Activated T-cell treated with anti-CD3 and anti-CD28 coated beads, Interleukin-2, amount 50 U/mL, for 72 hours (primary cell): Measurements from ENCODE around the gene CCL16. TPM values are rescaled to one million over a fixed set of nuclear protein-coding genes. Genes with fewer than 3 reads are reported as not detected.
A peak's percentile ranks its signal among the peaks of the same experiment; 100 is the strongest.

Experiments
- ATAC-seq, 2 donors: fragments of 150-1000 bp; cut with Tn5 transposase; replicated peaks in 1 of 2; 2 replicates each; pipeline ENCODE4 v1.10.0; 2021; ENCODE audit warnings: moderate library complexity in 2 of 2, mild to moderate bottlenecking in 1 of 2
- DNase-seq, 2 donors: peaks; one replicate each; pipeline ENCODE4 v3.0.0; 2021 to 2022; ENCODE audit warnings: mixed read lengths in 1 of 2
- H3K27ac Mint-ChIP-seq: one replicate; pipeline ENCODE4 v1.8.0; 2022; ENCODE audit warnings: mild to moderate bottlenecking, moderate library complexity, mixed read lengths
- H3K27me3 Mint-ChIP-seq: one replicate; pipeline ENCODE4 v1.8.0; 2022; ENCODE audit warnings: low read depth, mixed read lengths
- H3K36me3 Mint-ChIP-seq, 2 donors: one replicate each; pipeline ENCODE4 v1.8.0; 2022; ENCODE audit warnings: mixed read lengths in 2 of 2, mild to moderate bottlenecking in 1 of 2; ENCODE audit not compliant: insufficient read depth in 2 of 2
- H3K4me1 Mint-ChIP-seq: one replicate; pipeline ENCODE4 v1.8.0; 2022; ENCODE audit warnings: low read depth, mixed read lengths
- H3K4me3 Mint-ChIP-seq, 2 donors: one replicate each; pipeline ENCODE4 v1.8.0; 2022; ENCODE audit warnings: mild to moderate bottlenecking in 2 of 2, mixed read lengths in 2 of 2, moderate library complexity in 2 of 2
- H3K9me3 Mint-ChIP-seq, 2 donors: one replicate each; pipeline ENCODE4 v1.8.0; 2022; ENCODE audit warnings: mixed read lengths in 2 of 2
- total RNA-seq, 2 donors: library from RNA; stranded (reverse); gene quantifications; one replicate each; pipeline ENCODE4 v1.2.3, GENCODE V29; 2022

Gene CCL16
- total RNA-seq, 2 donors from 2014 or later = not detected

DNA sequence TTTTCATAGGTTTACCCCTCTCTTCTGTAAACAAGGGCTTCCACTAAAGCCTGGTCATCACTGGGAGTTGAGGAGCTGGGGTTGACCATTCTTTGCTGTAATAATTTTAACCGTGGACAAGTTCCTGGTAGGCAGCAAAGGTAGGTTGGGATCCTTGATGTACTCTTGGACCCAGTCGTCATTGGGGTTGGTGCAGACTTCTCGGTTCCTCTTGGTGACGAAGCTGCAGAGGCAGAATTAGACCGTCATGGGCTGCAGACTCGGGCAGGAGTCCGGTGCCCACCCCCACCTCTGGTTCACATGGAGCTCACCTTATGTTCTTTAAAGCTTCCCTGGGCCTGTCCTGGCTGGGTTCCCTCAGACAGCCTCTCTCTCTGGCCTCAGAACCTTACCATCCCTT, 3.8 kb downstream of the CCL16 start:
- Mint-ChIP-seq H3K36me3 (no peaks in the 10 kb centered on the region), H3K27me3 (no peaks in the 10 kb centered on the region)

DNA sequence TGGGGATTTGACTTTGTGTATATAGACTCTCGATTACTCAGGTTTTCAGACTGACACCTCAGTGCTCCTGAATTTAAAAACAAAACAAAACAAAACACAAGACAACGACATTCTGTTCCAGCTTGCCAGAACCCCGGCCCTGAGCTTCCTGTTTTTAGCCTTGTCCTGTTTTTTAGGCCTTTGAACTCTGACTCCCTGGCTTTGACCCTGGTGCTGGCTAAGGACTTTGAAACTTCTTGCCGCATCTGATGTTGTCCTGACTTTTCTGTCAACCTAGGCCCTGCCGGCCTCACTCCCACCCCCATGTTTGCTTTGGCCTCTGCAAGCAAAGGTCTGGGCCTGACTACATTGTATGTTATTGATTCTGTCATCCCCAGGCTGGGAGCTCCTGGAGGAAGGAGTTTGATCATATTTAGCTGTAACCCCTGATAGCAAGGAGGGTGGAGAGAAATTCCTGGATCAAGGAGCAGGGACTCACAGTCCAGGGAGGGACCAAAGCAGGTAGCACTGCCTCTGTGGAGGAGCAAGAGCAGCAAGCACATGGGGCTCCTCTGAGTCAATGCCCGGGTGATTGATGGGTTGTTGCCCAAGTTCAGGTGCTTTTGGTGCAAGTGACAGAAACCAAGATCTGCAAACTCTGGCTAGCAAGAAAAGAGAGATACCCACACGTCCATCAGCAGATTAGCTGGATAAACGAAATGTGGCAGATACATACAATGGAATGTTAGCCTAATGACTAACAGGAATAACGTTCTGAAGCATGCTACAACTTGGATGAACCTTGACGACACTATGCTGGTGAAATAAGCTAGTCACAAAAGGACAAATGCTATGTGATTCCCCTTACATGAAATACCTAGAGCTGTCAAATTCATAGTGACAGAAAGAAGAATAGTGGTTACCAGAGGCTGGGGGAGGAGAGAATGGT, 7.7 kb downstream of the CCL16 start:
- Mint-ChIP-seq H3K36me3 (no peaks in the 10 kb centered on the region), H3K4me3 (no peak overlapping the region), H3K27me3 (no peaks in the 10 kb centered on the region), H3K27ac (no peak overlapping the region), H3K9me3 (no peaks in the 10 kb centered on the region), H3K4me1 (no peaks in the 10 kb centered on the region)
- DNase-seq = no peak
- ATAC-seq = no peak

More for the DNA sequence above, 3.8 kb downstream of the CCL16 start:
- no peak overlapping the region for H3K4me3 Mint-ChIP-seq
- ATAC-seq = no peak
- no peak for DNase-seq
- H3K27ac Mint-ChIP-seq = no peak overlapping the region
- H3K4me1 Mint-ChIP-seq = no peaks in the 10 kb centered on the region
- H3K9me3 Mint-ChIP-seq = no peaks in the 10 kb centered on the region

DNA sequence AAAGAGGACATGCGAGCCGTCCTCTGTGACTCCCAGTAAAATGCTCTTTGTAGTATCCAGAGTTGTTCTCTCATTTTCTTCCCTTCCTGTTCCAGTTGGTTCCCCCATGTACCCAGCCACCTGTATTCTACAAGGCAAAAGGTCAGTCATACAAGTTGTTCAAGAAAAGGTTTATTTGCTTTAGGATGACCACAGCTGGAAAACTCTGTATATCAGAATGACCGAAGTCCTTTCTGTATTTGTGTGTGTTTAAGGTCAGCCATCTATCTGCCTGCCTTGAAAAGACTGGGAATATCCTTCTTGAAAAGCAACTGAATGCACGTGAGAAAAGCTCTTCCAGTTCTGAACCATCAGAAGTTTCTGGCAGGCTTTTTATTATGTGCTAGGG, 8.4 kb downstream of the CCL16 start:
- ATAC-seq = no peak
- Mint-ChIP-seq H3K4me3 (no peak overlapping the region), H3K9me3 (no peaks in the 10 kb centered on the region), H3K27ac (no peak overlapping the region), H3K4me1 (no peaks in the 10 kb centered on the region), H3K36me3 (no peaks in the 10 kb centered on the region), H3K27me3 (no peaks in the 10 kb centered on the region)
- no peak for DNase-seq

DNA sequence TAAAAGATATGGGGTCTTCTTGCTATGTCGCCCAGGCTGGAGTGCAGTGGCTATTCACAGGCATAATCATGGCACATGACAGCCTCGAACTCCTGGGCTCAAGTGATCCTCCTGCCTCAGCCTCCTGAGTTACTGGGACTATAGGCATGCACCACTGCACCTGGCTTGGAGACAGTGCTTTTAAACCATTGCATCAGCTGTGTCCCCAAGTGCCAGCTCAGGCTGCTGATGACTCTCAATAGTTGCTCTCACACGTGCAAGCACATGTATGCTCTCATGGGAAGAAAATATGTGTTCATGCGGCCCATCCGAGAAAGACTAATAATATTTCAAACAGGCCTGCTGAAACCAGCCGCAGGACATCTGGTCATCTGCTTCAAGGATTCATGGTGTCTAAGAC, 8.8 kb downstream of the CCL16 start:
- H3K4me3 Mint-ChIP-seq = no peak overlapping the region
- no peak for ATAC-seq
- no peaks in the 10 kb centered on the region for H3K4me1 Mint-ChIP-seq
- no peak overlapping the region for H3K27ac Mint-ChIP-seq
- H3K9me3 Mint-ChIP-seq = no peaks in the 10 kb centered on the region
- DNase-seq = no peak
- no peaks in the 10 kb centered on the region for H3K27me3 Mint-ChIP-seq
- H3K36me3 Mint-ChIP-seq = no peaks in the 10 kb centered on the region

DNA sequence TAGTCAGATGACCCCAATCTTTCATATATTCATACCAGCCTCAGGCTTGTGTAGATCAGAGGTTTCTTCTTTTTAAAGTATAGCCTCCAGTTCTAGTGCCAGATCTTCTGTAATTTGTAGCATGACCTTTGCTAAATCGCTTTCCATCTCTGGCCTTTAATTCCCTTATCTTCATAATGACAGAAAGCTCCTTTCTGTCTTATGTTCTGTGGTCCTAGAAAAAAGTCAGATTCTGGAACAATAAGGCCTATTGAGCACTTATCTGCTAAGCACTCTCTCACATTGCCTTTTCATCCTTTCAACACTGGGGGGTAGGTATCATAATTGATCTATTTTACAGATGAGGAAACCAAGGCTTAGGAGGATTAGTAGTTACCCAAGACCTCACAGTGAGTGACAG, 9.2 kb downstream of the CCL16 start:
- DNase-seq (no peak), ATAC-seq (no peak)
- Mint-ChIP-seq H3K9me3 (no peaks in the 10 kb centered on the region), H3K27ac (no peak overlapping the region), H3K27me3 (no peaks in the 10 kb centered on the region), H3K4me3 (no peak overlapping the region), H3K36me3 (no peaks in the 10 kb centered on the region), H3K4me1 (no peaks in the 10 kb centered on the region)

DNA sequence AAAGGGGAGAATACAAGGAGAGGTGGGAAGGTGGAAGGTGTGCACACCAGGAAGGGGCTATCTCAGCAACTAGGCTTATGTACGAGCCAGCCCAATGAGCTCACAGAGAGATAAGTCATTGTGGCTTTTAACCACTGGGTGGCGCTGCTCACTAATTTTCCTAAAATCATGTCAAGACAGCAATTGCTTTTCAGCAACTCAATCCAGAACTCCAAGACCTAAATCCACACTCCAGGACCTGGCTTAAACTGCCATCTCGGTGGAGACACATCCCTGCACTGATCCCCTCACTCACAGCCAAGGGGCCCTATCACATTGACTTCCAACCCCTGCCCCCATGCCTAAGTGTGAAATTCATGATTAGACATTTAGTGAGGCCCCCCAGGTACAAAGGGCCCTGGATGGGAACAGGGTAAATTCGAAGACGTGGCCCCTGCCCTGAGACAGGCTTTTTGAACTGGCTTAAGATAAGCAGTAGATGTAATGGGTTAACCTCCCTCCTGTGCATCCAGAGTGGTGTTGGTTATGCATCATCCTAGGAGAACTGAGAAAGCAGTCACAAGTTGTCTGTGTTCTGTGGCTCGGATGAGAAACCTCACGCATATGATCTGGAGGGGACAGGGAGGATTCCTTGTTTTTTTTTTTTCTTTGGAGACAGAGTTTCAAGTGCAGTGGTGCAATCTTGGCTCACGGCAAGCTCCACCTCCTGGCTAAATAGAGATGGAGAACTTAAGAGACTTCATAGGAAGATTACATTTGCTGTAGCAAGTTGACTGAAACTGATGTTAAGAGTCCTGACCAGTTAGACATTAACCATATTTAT, 11.5 kb downstream of the CCL16 start:
- Mint-ChIP-seq H3K9me3 (no peaks in the 10 kb centered on the region), H3K4me1 (no peaks in the 10 kb centered on the region), H3K27me3 (no peaks in the 10 kb centered on the region), H3K27ac (no peak overlapping the region), H3K36me3 (no peaks in the 10 kb centered on the region), H3K4me3 (no peak overlapping the region)
- ATAC-seq = peak in 1 of 2 donors; percentile 54
- peak; percentile 63 to 75 for DNase-seq

DNA sequence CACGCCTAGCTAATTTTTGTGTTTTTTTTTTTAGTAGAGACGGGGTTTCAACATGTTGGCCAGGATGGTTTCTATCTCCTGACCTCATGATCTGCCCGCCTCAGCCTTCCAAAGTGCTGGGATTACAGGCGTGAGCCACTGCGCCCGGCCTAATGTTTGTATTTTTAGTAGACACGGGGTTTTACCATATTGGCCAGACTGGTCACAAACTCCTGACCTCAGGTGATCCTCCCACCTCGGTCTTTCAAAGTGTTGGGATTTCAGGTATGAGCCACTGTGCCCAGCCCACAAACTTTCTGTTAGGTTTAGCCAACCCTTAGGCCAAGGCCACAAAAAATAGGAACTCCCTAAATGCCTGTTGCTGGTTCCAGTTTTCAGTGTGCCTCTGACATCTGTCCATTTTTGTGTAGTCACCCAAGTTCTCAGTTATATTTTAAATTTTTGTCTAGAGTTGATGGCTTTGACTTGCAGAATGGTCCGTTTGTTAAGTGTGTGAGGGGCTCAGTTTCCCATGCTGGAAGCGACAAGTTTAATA, 12.7 kb downstream of the CCL16 start:
- no peak overlapping the region for H3K4me3 Mint-ChIP-seq
- H3K27ac Mint-ChIP-seq = no peak overlapping the region
- no peaks in the 10 kb centered on the region for H3K4me1 Mint-ChIP-seq
- DNase-seq (no peak), ATAC-seq (no peak)
- H3K36me3 Mint-ChIP-seq = no peaks in the 10 kb centered on the region
- no peaks in the 10 kb centered on the region for H3K9me3 Mint-ChIP-seq
- H3K27me3 Mint-ChIP-seq = no peaks in the 10 kb centered on the region

DNA sequence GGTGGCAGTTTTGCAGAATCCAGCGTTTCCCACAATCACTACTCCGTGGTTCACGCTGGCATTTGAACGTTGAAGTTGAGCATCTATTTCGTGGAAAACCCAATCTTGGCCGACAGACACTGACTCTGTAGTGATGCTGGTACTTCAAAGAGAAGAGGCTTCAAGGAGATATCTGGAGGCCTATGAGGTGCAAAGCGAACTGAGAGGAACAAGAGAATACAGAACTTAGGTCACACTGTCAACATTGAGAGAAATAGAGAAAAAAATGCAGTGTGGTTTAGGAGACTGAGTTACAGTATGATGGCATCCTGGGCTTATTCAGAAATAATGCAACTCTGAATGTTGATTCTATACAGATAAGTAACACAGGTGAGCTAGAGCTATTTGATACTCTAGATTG, 16.0 kb downstream of the CCL16 start:
- no peaks in the 10 kb centered on the region for H3K36me3 Mint-ChIP-seq
- DNase-seq = no peak
- no peaks in the 10 kb centered on the region for H3K27me3 Mint-ChIP-seq
- ATAC-seq = peak in 1 of 2 donors; percentile 62
- no peaks in the 10 kb centered on the region for H3K4me1 Mint-ChIP-seq
- no peak overlapping the region for H3K4me3 Mint-ChIP-seq
- no peak overlapping the region for H3K27ac Mint-ChIP-seq
- H3K9me3 Mint-ChIP-seq = no peaks in the 10 kb centered on the region

DNA sequence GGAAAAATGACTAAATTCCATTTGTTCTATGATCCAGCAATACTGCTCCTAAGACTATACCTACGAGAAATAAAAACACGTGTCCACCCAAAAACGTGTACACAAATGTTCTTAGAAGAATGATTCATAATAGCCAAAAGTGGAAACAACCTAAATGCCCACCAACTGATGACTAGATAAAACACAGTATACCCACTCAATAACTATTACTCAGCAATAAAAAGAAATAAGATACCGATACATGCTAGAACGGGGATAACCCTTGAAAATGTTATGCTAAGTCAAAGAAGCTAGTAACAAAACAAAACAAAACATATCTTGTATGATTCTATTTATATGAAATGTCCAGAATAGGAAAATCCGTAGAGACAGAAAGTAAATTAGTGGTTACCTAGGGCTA, 17.6 kb downstream of the CCL16 start:
- H3K4me3 Mint-ChIP-seq = no peak overlapping the region
- H3K27me3 Mint-ChIP-seq = peaks cover 3% of the 10 kb centered on the region
- peak overlapping the region; percentile 6 for H3K27ac Mint-ChIP-seq
- DNase-seq = no peak
- peak in 1 of 2 donors; percentile 26 for ATAC-seq
- no peaks in the 10 kb centered on the region for H3K36me3 Mint-ChIP-seq
- H3K9me3 Mint-ChIP-seq = no peaks in the 10 kb centered on the region
- no peaks in the 10 kb centered on the region for H3K4me1 Mint-ChIP-seq

DNA sequence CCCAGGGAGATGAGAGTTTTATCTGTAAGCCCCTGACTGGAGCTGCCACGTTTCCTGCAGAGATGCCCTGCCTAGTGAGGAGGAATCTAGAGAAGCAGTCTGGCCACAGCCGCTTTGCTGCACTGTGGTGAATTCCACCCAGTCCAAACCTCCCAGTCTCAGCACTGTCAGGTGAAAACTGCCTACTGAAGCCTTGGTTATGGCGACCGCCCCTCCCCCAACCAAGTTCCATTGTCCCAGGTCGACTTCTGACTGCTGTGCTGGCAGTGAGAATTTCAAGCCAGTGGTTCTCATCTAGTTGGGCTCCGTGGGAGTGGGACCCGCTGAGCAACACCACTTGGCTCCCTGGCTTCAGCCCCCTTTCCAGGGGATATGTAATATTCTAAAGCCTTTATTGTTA, 27.6 kb downstream of the CCL16 start:
- no peaks in the 10 kb centered on the region for H3K36me3 Mint-ChIP-seq
- no peak overlapping the region for H3K27ac Mint-ChIP-seq
- H3K9me3 Mint-ChIP-seq = peaks cover 1 to 3% of the 10 kb centered on the region in 2 donors
- DNase-seq = no peak
- ATAC-seq = no peak
- no peaks in the 10 kb centered on the region for H3K4me1 Mint-ChIP-seq
- peaks cover 13% of the 10 kb centered on the region for H3K27me3 Mint-ChIP-seq
- H3K4me3 Mint-ChIP-seq = no peak overlapping the region

DNA sequence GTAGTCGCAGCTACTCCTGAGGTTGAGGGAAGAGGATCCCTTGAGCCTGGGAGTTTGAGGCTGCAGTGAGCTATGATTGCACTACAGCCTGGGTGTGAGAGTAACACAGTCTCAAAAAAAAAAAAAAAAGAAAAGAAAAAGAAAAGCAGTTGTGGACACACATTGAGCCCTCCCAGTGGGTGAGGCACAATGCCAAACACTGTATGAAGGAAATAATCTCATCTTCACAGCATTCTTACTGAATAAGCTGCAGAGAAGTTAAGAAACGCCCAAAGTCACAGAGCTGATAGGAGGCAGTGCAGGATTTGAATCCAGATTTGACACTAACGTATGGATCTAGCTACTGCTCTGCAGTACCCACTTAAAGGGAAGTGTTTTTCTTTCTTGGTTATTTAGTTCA, 31.9 kb downstream of the CCL16 start:
- no peaks in the 10 kb centered on the region for H3K27me3 Mint-ChIP-seq
- H3K36me3 Mint-ChIP-seq = no peaks in the 10 kb centered on the region
- DNase-seq (no peak), ATAC-seq (no peak)
- no peak overlapping the region for H3K27ac Mint-ChIP-seq
- no peaks in the 10 kb centered on the region for H3K9me3 Mint-ChIP-seq
- H3K4me3 Mint-ChIP-seq = no peak overlapping the region
- no peaks in the 10 kb centered on the region for H3K4me1 Mint-ChIP-seq

DNA sequence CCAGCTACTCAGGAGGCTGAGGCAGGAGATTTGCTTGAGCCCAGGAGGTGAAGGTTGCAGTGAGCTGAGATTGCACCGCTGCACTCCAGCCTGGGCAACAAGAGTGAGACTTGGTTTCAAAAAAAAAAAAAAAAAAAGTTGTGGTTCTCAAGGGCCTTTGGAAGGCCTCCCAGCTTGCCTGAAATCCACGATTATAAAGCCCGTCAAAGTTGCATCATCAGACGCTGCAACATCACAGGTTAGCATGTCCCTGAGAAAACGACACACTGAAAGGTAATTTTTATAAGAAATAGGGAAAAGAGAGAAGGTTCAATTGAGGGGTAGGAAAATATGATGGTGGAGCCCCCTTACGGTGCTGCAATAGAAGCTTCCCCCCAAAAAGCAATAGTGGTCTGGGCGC, 33.2 kb downstream of the CCL16 start:
- DNase-seq (no peak), ATAC-seq (no peak)
- H3K27me3 Mint-ChIP-seq = no peaks in the 10 kb centered on the region
- no peak overlapping the region for H3K27ac Mint-ChIP-seq
- H3K4me3 Mint-ChIP-seq = no peak overlapping the region
- no peaks in the 10 kb centered on the region for H3K9me3 Mint-ChIP-seq
- no peaks in the 10 kb centered on the region for H3K36me3 Mint-ChIP-seq
- no peaks in the 10 kb centered on the region for H3K4me1 Mint-ChIP-seq

DNA sequence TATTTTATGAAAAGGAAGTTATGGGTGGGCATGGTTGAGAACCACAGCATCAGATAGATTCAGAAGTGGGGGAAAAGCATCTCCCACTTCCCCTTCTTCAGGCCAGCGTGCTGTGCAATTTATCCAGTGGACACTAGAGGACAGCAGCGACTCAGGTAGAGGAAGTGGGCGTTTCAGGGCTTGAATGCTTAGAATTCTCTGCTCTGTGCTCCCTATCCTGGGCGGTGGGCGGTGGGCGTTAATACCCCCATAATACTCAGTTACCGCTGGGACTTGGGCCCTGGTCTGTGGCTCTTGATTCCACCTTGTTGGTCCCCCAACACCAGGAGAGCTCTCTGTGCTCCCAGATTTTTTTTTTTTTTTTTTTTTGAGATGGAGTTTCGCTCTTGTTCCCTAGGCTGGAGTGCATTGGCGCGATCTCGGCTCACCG, 34.1 kb downstream of the CCL16 start:
- no peak overlapping the region for H3K4me3 Mint-ChIP-seq
- no peaks in the 10 kb centered on the region for H3K36me3 Mint-ChIP-seq
- peak; percentile 51 to 69 for ATAC-seq
- DNase-seq = peak; percentile 52 to 55
- no peaks in the 10 kb centered on the region for H3K4me1 Mint-ChIP-seq
- no peak overlapping the region for H3K27ac Mint-ChIP-seq
- H3K27me3 Mint-ChIP-seq = no peaks in the 10 kb centered on the region
- H3K9me3 Mint-ChIP-seq = no peaks in the 10 kb centered on the region
